Stimulated activated CD8-positive, alpha-beta memory T cell treated with anti-CD3 and anti-CD28 coated beads, Interleukin-2, amount 100 ng/mL, for 48 hours (primary cell): ENCODE data around the gene PRLR.

Experiments
- DNase-seq, 2 donors: peaks; one replicate each; pipeline ENCODE4 v3.0.0-alpha.2; 2020; ENCODE audit warnings: low read depth in 2 of 2

Gene PRLR

GRCh38 chr5:35082530-35082929, 147.8 kb downstream of the PRLR start:
- DNase-seq: no peak

DNA sequence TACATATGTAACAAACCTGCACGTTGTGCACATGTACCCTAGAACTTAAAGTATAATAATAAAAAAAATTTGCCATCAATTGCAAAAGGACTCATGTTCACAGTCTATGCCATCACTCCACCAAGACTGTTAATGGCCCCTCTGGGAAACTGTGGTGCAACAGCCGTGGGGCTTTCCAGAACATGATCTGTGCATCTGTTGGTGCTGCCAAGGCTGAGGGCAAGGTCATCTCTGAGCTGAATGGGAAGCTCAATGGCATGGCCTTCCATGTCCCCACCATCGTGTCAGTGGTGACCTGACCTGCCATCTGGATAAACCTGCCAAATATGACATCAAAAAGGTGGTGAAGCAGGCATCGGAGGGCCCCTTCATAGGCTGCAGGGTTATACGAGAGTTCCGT, 149.2 kb downstream of the PRLR start:
- DNase-seq: no peak

DNA sequence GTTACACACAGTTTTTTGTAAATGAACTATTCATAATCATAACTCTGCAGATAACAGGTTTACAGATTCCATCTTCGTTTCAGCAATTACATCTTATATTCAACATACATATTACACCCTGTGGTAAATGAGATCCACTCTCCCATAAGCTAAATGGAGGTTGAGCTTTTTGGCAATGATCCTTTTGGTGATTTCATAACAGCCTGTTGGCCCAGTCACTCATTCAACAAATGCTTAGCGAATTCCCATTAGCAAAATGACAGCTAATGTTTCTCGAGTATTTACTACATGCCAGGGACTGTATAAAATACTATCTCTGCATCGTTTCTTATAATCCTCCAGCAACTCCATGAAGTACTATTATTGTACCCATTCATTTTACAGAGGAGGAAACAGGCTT, 157.1 kb downstream of the PRLR start:
- DNase-seq: no peak

- no peak for DNase-seq
Measured at GRCh38 chr5:35069188-35069587, 161.1 kb downstream of the PRLR start.

DNA sequence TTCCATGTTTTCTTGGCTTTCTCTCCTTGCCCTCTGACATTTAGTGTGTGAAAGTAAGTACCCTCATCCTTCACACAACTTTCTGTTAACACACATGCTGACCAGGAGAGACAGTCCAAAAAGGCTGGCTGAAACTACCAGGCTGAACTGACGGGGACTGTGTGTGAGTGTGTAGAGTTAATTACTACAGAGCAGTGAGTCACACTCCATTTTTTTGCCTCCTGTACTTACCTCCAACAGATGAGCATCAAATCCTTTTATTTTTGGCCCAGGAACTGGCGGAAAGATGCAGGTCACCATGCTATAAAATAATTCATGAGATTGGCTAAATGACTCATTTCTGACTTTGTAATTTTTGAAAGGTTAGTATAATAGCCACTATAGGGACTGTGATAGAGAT, 162.3 kb downstream of the PRLR start:
- DNase-seq: no peak

- no peak for DNase-seq
Measured at GRCh38 chr5:35066260-35066795, 164.0 kb downstream of the PRLR start.

GRCh38 chr5:35063414-35063813, 166.9 kb downstream of the PRLR start:
- DNase-seq: no peak

DNA sequence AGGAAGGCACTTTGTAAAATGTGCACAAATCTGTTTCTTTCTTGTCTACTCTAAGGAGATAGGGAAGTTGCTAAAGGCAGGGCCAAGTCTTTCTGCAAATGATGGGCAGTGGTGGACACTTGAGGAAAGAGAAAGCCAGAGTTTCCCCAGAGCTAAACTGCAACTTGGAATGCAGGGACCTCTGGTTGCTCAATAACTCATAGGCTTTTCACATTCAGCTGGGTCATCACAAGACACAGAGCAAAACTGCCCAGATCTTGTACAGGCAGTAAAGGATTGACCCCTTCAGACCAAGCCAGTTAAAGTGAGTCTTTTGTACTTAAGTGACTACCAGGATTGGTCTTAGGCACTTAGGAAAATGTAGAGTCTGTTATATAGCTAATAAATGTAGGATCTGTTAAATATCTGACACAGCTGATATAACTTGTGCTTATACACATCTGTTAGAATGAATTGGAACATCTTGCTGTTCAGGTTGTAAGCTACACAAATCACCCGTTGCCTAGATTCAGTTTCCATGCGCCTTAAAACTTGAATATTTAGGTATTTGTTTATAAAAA, 169.0 kb downstream of the PRLR start:
- no peak for DNase-seq

DNA sequence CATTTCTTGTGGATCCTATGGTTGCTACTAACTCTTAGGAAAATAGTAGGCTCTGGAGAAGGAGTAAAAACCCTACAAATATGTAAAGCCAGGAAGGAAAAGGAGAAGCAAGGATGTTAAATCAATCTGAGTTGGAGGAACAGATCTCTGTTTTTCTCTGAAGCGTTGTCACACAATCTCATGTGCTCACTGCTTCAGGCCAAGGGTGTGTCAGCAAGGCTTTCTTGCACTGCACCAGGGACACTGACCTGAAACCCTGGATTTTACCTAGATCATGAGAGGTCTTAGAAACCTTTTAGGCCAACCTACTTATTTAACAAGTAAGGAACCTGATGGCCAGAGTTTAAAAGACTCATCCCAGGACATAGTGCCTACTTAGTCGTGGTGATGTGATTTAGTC, 170.1 kb downstream of the PRLR start:
- DNase-seq: no peak

DNA sequence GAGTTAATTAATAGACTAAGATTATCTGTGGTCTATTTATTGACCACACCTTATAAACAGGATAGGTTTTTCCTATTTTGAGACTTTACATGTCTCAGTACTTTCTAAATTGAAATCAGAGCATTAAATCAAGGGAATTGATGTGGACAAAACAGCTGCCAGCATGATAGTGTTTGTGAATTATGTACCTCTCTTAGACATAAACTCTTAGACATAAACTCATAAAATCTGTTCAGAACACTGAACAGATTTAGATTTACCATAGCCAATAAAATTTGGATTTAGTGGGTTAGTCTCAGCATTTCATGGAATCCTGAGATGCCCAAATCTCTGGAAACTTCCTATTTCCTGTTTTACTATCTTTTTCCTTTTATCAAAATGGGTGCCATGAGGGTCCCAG, 171.0 kb downstream of the PRLR start:
- DNase-seq: no peak

DNA sequence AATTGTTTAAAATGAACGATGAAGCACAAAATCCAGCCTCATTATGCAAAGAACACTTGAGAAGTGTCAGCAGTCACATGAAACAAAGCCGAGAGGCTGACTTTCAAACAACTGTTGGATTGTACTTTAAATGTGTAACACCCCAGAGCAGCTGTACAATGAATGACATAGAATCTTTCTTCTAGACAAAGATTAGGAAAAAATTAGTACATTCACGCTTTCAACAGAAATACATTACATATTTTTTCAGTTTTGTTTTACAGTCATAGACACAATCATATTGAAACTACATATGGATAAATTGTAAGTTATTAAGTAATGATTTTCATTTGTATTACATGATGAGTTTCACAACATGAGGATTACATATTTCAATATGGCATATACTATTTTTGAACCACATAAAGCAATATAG, 171.9 kb downstream of the PRLR start:
- DNase-seq: no peak

- no peak for DNase-seq
Measured at GRCh38 chr5:35056686-35057085, 173.6 kb downstream of the PRLR start.

DNA sequence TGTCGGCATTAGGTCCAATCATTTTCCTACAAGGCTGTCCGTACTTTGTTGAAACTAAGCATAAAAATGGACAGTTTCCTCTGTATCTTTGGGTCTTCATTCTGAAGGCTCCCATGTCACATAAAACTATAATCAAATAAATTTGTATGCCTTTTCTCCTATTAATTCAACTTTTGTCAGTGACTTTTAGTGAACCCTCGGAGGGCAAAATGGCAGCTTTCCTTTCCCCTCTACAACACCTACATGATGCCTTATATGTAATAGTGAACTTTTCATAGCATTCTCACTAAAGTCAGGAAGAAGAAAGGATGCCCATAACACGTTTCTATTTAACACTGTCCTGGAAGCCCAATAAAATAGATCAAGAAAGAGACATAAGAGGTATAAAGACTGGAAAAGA, 177.4 kb downstream of the PRLR start:
- no peak for DNase-seq

GRCh38 chr5:35050541-35051126, 179.7 kb downstream of the PRLR start:
- DNase-seq: no peak

DNA sequence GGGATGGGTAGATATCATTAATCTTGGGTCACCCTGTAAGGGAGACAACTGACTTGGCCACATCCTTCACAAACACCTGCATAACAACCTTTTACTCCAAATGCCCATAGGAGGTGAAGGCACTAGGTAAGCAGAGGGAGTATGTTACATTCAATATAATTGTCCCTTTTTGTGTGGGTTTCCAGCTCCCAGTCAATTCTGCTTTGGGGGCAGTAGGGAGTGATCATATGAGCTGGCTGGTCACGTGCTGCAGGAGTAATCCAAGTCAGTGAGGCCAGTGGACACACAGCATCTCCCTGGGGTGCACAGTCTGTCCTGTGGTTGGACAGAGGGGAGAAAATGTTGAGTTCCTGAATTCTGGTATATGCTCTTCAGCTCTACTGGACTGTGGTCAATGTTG, 181.4 kb downstream of the PRLR start:
- no peak for DNase-seq

- no peak for DNase-seq
Measured at GRCh38 chr5:35047785-35048404, 182.4 kb downstream of the PRLR start, which contains the start of gene AGXT2. TSS of gene AGXT2 (minus strand) at chr5:35047949. CDS start at chr5:35047892, 57 bp downstream.

GRCh38 chr5:35046774-35047173, 183.5 kb downstream of the PRLR start:
- no peak for DNase-seq

- DNase-seq: no peak
Measured at GRCh38 chr5:35045280-35045679, 185.0 kb downstream of the PRLR start.

GRCh38 chr5:35044649-35045048, 185.6 kb downstream of the PRLR start:
- DNase-seq: no peak

GRCh38 chr5:35042781-35043180, 187.5 kb downstream of the PRLR start:
- DNase-seq: no peak

GRCh38 chr5:35041261-35041660, 189.0 kb downstream of the PRLR start:
- no peak for DNase-seq

- no peak for DNase-seq
Measured at GRCh38 chr5:35038891-35039290, 191.4 kb downstream of the PRLR start.

- no peak for DNase-seq
Measured at GRCh38 chr5:35036536-35036935, 193.8 kb downstream of the PRLR start.
